Activated CD4-positive, alpha-beta T cell treated with anti-CD3 and anti-CD28 coated beads for 24 hours (primary cell): ENCODE measurements around the gene RALY.
"Not testable (repeated sequence)": the region's sequence is repeated elsewhere in the genome, so short reads cannot be mapped to it uniquely, and the experiment has no call there.

ENCODE experiments used
- DNase-seq, 2 donors: peaks; one replicate each; pipeline ENCODE4 v3.0.0-alpha.2; 2020; ENCODE audit warnings: low read depth in 2 of 2

RALY gene

DNA sequence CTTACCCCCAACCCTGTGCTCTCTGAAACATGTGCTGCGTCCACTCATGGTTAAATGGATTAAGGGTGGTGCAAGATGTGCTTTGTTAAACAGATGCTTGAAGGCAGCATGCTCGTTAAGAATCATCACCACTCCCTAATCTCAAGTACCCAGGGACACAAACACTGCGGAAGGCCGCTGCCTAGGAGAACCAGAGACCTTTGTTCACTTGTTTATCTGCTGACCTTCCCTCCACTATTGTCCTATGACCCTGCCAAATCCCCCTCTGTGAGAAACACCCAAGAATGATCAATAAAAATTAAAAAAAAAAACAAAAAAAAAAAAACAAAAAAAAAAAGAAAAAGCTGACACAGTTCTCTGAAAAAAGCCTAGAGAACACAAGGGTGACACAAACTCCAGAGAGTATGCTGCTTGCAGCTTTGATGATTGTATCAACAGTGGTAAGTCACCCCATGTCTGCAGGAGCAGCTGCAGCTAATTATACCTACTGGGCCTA is 139.7 kb downstream of the RALY start:
- DNase-seq: not testable (repeated sequence)
